B cell (primary cell): Measurements from ENCODE around the gene N4BP2L1. TPM values are rescaled to one million over a fixed set of nuclear protein-coding genes. Genes with fewer than 3 reads are reported as not detected.

Experiments
- ATAC-seq: fragments of 200-7000 bp; cut with Tn5 transposase; one replicate; pipeline ENCODE4 v1.10.0; 2021; ENCODE audit warnings: low read depth, mild to moderate bottlenecking, moderate number of reproducible peaks, moderate library complexity
- CTCF ChIA-PET: fragments of 350-600 bp; sonication (Branson Sonifier 250); formaldehyde crosslinking; loops from one replicate; lab custom pipeline; 2021; ENCODE audit warnings: antibody characterized with exemption, inconsistent platforms; lab: Charles Lee
- POLR2A ChIA-PET: fragments of 350-600 bp; sonication (Branson Sonifier 250); formaldehyde crosslinking; loops from one replicate; lab custom pipeline; 2021; ENCODE audit warnings: antibody characterized with exemption; lab: Charles Lee
- DNase-seq: peaks from one replicate; pipeline ENCODE4 v3.0.0; 2013
- H2AFZ ChIP-seq: 2 replicates; pipeline ENCODE4 v1.6.1; 2012; ENCODE audit warnings: mild to moderate bottlenecking, low read depth, low read length; ENCODE audit not compliant: insufficient read depth, poor library complexity, severe bottlenecking
- H3K27ac ChIP-seq, 2 donors: 1 replicate in 1 of 2; 2 replicates in 1 of 2; pipeline ENCODE4 v1.5.1; 2012 to 2013; ENCODE audit warnings: low read length in 2 of 2, mild to moderate bottlenecking in 2 of 2, moderate library complexity in 1 of 2
- H3K27me3 ChIP-seq, 4 experiments: fragments of 200-600 bp in 1 of 4; sonication (generic) in 1 of 4; replicated peaks in 1 of 4; 1 replicate in 2 of 4; 2 replicates in 2 of 4; pipeline versions ENCODE4 v1.6.1 to v1.7.0; 2013 to 2016; ENCODE audit warnings: low read length in 3 of 4, mild to moderate bottlenecking in 2 of 4, mixed read lengths in 1 of 4, moderate library complexity in 1 of 4; ENCODE audit not compliant: insufficient read depth in 4 of 4, control insufficient read depth in 3 of 4; ENCODE audit errors: control extremely low read depth in 1 of 4
- H3K36me3 ChIP-seq, 2 experiments: replicated peaks in 1 of 2; 1 replicate in 1 of 2; 2 replicates in 1 of 2; pipeline versions ENCODE4 v1.6.1 to v1.7.1; 2013; ENCODE audit warnings: low read length in 1 of 2; ENCODE audit not compliant: insufficient read depth in 2 of 2, control insufficient read depth in 1 of 2; ENCODE audit errors: control extremely low read depth in 1 of 2, extremely low read depth in 1 of 2
- H3K4me1 ChIP-seq, 2 donors: fragments of 200-600 bp in 1 of 2; sonication (generic) in 1 of 2; 1 replicate in 1 of 2; 2 replicates in 1 of 2; pipeline versions ENCODE4 v1.5.1 to v1.6.1; 2013 to 2017; ENCODE audit warnings: low read length in 2 of 2; ENCODE audit not compliant: control insufficient read depth in 2 of 2, insufficient read depth in 2 of 2
- H3K4me2 ChIP-seq: replicated peaks from 2 replicates; pipeline ENCODE3; 2012; ENCODE audit warnings: mild to moderate bottlenecking, low read depth, low read length; ENCODE audit not compliant: poor library complexity, severe bottlenecking
- H3K4me3 ChIP-seq, 5 experiments: fragments of 200-600 bp in 1 of 5; sonication (generic) in 1 of 5; 1 replicate in 3 of 5; 2 replicates in 2 of 5; pipeline versions ENCODE4 v1.5.1 to v1.7.0; 2011 to 2016; ENCODE audit warnings: low read length in 4 of 5, mild to moderate bottlenecking in 4 of 5, low read depth in 2 of 5, control low read depth in 1 of 5, moderate library complexity in 1 of 5; ENCODE audit not compliant: insufficient read depth in 1 of 5; ENCODE audit errors: control extremely low read depth in 1 of 5, extremely low read depth in 1 of 5
- H3K79me2 ChIP-seq: fragments of 200-600 bp; sonication (generic); one replicate; pipeline ENCODE4 v1.6.0; 2016; ENCODE audit warnings: low read length; ENCODE audit not compliant: control insufficient read depth, insufficient read depth
- H3K9ac ChIP-seq: fragments of 200-600 bp; sonication (generic); 2 replicates; pipeline ENCODE4 v1.6.1; 2017; ENCODE audit warnings: mild to moderate bottlenecking, low read length, moderate library complexity
- H3K9me3 ChIP-seq, 3 donors: one replicate each; pipeline versions ENCODE4 v1.6.1 to v1.7.1; 2013; ENCODE audit warnings: low read length in 2 of 3; ENCODE audit not compliant: control insufficient read depth in 2 of 3, insufficient read depth in 1 of 3; ENCODE audit errors: control extremely low read depth in 1 of 3
- H4K20me1 ChIP-seq: 2 replicates; pipeline ENCODE4 v1.6.0; 2012; ENCODE audit warnings: mild to moderate bottlenecking, low read length; ENCODE audit not compliant: insufficient read depth, control insufficient read depth, poor library complexity, severe bottlenecking
- H3K27ac Mint-ChIP-seq: one replicate; pipeline ENCODE4 v1.8.0; 2021; ENCODE audit warnings: mixed read lengths
- H3K27me3 Mint-ChIP-seq: one replicate; pipeline ENCODE4 v1.8.0; 2021; ENCODE audit warnings: mixed read lengths
- H3K4me1 Mint-ChIP-seq: one replicate; pipeline ENCODE4 v1.8.0; 2021; ENCODE audit warnings: mixed read lengths
- H3K4me3 Mint-ChIP-seq: one replicate; pipeline ENCODE4 v1.8.0; 2021; ENCODE audit warnings: mixed read lengths
- H3K9me3 Mint-ChIP-seq: one replicate; pipeline ENCODE4 v1.8.0; 2022; ENCODE audit warnings: mixed read lengths; ENCODE audit not compliant: insufficient read depth
- EZH2 ChIP-seq: IDR thresholded peaks from 2 replicates; pipeline ENCODE4 v1.6.1; 2012; ENCODE audit warnings: borderline replicate concordance, low read depth, mild to moderate bottlenecking, moderate library complexity, low read length; ENCODE audit not compliant: insufficient read depth, poor library complexity, severe bottlenecking
- WGBS: methylation state at CpG from one replicate; pipeline ENCODE4 v1.1.5; 2013; ENCODE audit warnings: missing lambda C conversion rate; ENCODE audit not compliant: insufficient coverage; 5-methylcytosine and 5-hydroxymethylcytosine counted together
- intact Hi-C: fragments of 100-400 bp; cut with micrococcal nuclease; formaldehyde crosslinking; loops from one replicate; pipeline ENCODE4 v1.10.0; 2022
- polyA plus RNA-seq: library from polyadenylated mRNA; depleted of rRNA; stranded (reverse); fragments of >200 nt; gene quantifications from 2 replicates; pipeline ENCODE4 v1.2.3, GENCODE V29; 2012
- total RNA-seq, 2 donors: library from RNA; stranded (reverse); fragments of 120-200 nt in 1 of 2; gene quantifications; 1 replicate in 1 of 2; 2 replicates in 1 of 2; pipeline versions ENCODE4 v1.2.3 to v1.2.4, GENCODE V29; 2013 to 2022
- TF ChIP-seq, protein P1 (sequence below): fragments of 200-600 bp; IDR thresholded peaks from one replicate; pipeline ENCODE4 v1.8.0; 2022; ENCODE audit warnings: antibody characterized with exemption, mild to moderate bottlenecking

N4BP2L1 gene
- total and polyA plus RNA-seq, 2 donors (not counting 1 experiment from before 2014, with no cell fraction given), result 50.9 to 52.8 TPM

DNA sequence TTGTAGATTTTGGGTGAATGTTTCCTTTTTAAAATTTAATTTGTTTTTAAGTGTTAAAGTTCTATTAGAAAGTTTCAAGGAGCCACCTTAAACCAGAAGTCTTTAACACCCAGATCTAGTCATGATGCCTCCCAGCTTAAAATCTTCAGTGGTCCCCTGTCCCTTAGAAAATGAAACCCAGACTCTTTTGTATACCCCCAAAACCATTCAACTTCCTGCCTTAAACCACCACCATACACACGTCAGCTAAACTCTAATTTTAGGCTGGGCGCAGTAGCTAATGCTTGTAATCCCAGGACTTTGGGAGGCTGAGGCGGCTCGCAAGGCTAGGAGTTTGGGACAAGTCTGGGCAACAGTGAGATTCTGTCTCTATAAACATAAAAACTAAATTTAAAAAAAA, 37.9 kb downstream of the N4BP2L1 start:
- Mint-ChIP-seq H3K4me1 (peaks cover 5% of the 10 kb centered on the region), H3K9me3 (no peaks in the 10 kb centered on the region), H3K27ac (no peak overlapping the region), H3K27me3 (no peaks in the 10 kb centered on the region), H3K4me3 (no peak overlapping the region)
- TF ChIP-seq, protein P1, sequence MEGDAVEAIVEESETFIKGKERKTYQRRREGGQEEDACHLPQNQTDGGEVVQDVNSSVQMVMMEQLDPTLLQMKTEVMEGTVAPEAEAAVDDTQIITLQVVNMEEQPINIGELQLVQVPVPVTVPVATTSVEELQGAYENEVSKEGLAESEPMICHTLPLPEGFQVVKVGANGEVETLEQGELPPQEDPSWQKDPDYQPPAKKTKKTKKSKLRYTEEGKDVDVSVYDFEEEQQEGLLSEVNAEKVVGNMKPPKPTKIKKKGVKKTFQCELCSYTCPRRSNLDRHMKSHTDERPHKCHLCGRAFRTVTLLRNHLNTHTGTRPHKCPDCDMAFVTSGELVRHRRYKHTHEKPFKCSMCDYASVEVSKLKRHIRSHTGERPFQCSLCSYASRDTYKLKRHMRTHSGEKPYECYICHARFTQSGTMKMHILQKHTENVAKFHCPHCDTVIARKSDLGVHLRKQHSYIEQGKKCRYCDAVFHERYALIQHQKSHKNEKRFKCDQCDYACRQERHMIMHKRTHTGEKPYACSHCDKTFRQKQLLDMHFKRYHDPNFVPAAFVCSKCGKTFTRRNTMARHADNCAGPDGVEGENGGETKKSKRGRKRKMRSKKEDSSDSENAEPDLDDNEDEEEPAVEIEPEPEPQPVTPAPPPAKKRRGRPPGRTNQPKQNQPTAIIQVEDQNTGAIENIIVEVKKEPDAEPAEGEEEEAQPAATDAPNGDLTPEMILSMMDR, result no peak
- no peak for TF ChIP-seq EZH2
- Histone ChIP-seq H2AFZ (no peak overlapping the region), H3K4me1 (peaks cover 0 to 3% of the 10 kb centered on the region in 2 donors), H3K79me2 (no peaks in the 10 kb centered on the region), H3K36me3 (no peaks in the 10 kb centered on the region), H3K9me3 (no peaks in the 10 kb centered on the region), H3K4me2 (no peak overlapping the region), H3K27me3 (no peaks in the 10 kb centered on the region), H3K27ac (no peak overlapping the region), H4K20me1 (no peaks in the 10 kb centered on the region), H3K4me3 (no peak overlapping the region), H3K9ac (no peak overlapping the region)
- WGBS, result 0% methylated on average over 1 of the region's 4 CpGs
- DNase-seq (no peak), ATAC-seq (no peak)
- ChIA-PET CTCF (no interaction called here), POLR2A (no interaction called here)
- intact Hi-C loops, result no loop called here

DNA sequence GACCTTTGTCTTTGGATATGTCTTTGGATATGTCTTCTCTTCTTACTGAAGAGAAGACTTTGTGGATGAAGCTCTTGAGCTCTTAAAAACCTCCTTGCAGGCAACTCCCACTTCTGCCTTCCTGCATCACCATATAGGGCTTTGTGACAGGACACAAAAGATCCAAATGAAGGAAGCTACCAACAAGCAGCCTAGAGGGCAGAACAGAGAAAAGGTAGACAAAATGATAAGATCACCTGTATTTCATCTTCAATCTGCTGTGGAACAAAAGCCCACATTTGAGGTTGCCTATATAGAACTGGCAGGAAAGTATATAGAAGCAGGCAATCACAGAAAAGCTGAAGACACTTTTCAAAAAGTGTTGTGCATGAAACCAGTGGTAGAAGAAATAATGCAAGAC, 42.5 kb downstream of the N4BP2L1 start:
- Histone ChIP-seq H2AFZ (no peak overlapping the region), H3K27ac (no peak overlapping the region), H3K27me3 (no peaks in the 10 kb centered on the region), H3K4me3 (no peak overlapping the region), H4K20me1 (no peaks in the 10 kb centered on the region), H3K9me3 (no peaks in the 10 kb centered on the region), H3K4me1 (peaks cover 0 to 3% of the 10 kb centered on the region in 2 donors), H3K4me2 (no peak overlapping the region), H3K9ac (no peak overlapping the region), H3K36me3 (no peaks in the 10 kb centered on the region), H3K79me2 (no peaks in the 10 kb centered on the region)
- no peak overlapping the region for H3K27ac Mint-ChIP-seq
- no peaks in the 10 kb centered on the region for H3K27me3 Mint-ChIP-seq
- intact Hi-C loops, result no loop called here
- TF ChIP-seq EZH2, result no peak
- TF ChIP-seq, protein P1, result no peak
- H3K4me3 Mint-ChIP-seq, result no peak overlapping the region
- POLR2A ChIA-PET, result no interaction called here
- CTCF ChIA-PET, result no interaction called here
- H3K4me1 Mint-ChIP-seq, result peaks cover 3% of the 10 kb centered on the region
- DNase-seq, result no peak
- no peaks in the 10 kb centered on the region for H3K9me3 Mint-ChIP-seq
- ATAC-seq, result no peak
